ENCODE data around the gene TCFL5.

TCFL5 gene

GRCh38 chr20:62822788-62823651 lies 38.6 kb downstream of the TCFL5 start:
- peak; percentile 72 to 86 (median 78) for DNase-seq
- Histone ChIP-seq H3K9me3 (ENCODE audit: control extremely low read depth in 1 of 5, control insufficient read depth in 4 of 5, insufficient read depth in 2 of 5, low read depth in 1 of 5, low read length in 4 of 5) (no peaks in the 10 kb centered on the region), H3K4me3 (ENCODE audit: control insufficient read depth in 1 of 7, extremely low read depth in 1 of 7, insufficient read depth in 4 of 7, low read depth in 2 of 7, low read length in 6 of 7) (no peak overlapping the region), H3K4me1 (ENCODE audit: control extremely low read depth in 1 of 4, control insufficient read depth in 4 of 4, insufficient read depth in 4 of 4, low read length in 3 of 4) (peaks cover 0 to 39% (median 19%) of the 10 kb centered on the region in 4 experiments), H3K27me3 (replicated peaks in 2 of 5; ENCODE audit: control insufficient read depth in 4 of 5, insufficient read depth in 5 of 5, low read length in 4 of 5) (peaks cover 0 to 11% (median 7%) of the 10 kb centered on the region in 5 experiments), H3K36me3 (ENCODE audit: control insufficient read depth in 4 of 4, insufficient read depth in 4 of 4, low read length in 3 of 4) (no peaks in the 10 kb centered on the region), H3K27ac (ENCODE audit: insufficient read depth in 1 of 2, low read depth in 1 of 2, low read length in 2 of 2, poor library complexity in 1 of 2, severe bottlenecking in 2 of 2) (no peak overlapping the region)
- POLR2A ChIA-PET: no interaction called here
- WGBS (ENCODE audit: insufficient coverage): 83% methylated on average over 21 of the region's 24 CpGs
- CTCF ChIA-PET: interaction anchor here (0.8 to 2.0 kb wide), 12 partner anchors 9 to 81 kb away, joined by 3 to 10 read pairs (median 4); partner anchors contain the start of gene TCFL5

- Histone ChIP-seq H3K4me1 (ENCODE audit: control extremely low read depth in 1 of 4, control insufficient read depth in 4 of 4, insufficient read depth in 4 of 4, low read length in 3 of 4) (peaks cover 0 to 41% (median 19%) of the 10 kb centered on the region in 4 experiments), H3K4me3 (ENCODE audit: control insufficient read depth in 1 of 7, extremely low read depth in 1 of 7, insufficient read depth in 4 of 7, low read depth in 2 of 7, low read length in 6 of 7) (no peak overlapping the region), H3K27ac (ENCODE audit: insufficient read depth in 1 of 2, low read depth in 1 of 2, low read length in 2 of 2, poor library complexity in 1 of 2, severe bottlenecking in 2 of 2) (no peak overlapping the region), H3K27me3 (replicated peaks in 2 of 5; ENCODE audit: control insufficient read depth in 4 of 5, insufficient read depth in 5 of 5, low read length in 4 of 5) (peaks cover 0 to 18% (median 13%) of the 10 kb centered on the region in 5 experiments), H3K36me3 (ENCODE audit: control insufficient read depth in 4 of 4, insufficient read depth in 4 of 4, low read length in 3 of 4) (no peaks in the 10 kb centered on the region), H3K9me3 (ENCODE audit: control extremely low read depth in 1 of 5, control insufficient read depth in 4 of 5, insufficient read depth in 2 of 5, low read depth in 1 of 5, low read length in 4 of 5) (no peaks in the 10 kb centered on the region)
- DNase-seq: no peak
- 77% methylated on average over 3 of the region's 7 CpGs for WGBS (ENCODE audit: insufficient coverage)
- CTCF ChIA-PET: interaction anchor here (0.8 to 2.0 kb wide), 10 partner anchors 9 to 82 kb away, joined by 3 to 10 read pairs (median 4); no protein-coding TSS in a partner anchor
- POLR2A ChIA-PET: no interaction called here
Observed at GRCh38 chr20:62822239-62822787, 39.3 kb downstream of the TCFL5 start.

DNA sequence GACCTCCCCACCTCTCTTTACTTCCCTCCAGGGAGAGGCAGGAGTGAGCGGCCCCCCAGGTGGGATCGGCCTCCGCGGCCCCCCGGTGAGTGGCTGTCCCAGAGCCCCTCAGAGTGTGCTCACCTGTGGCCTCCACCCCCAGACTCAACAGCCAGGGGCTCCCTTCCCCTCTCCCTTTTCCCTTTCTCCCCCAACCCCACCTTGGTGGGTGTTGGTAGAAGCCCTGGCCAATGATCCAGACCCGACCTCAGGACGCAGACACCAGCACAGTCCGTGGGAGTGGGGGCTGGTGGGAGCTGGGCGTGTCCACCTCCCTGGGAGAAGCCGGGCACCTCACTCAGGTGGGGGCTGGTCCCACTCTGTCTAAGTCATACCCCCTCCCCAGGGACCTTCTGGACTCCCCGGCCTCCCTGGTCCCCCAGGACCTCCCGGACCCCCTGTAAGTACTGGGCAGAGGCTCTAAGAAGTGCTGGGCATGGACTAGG lies 39.9 kb downstream of the TCFL5 start:
- H3K9me3 ChIP-seq (ENCODE audit: control extremely low read depth in 1 of 5, control insufficient read depth in 4 of 5, insufficient read depth in 2 of 5, low read depth in 1 of 5, low read length in 4 of 5): no peaks in the 10 kb centered on the region
- H3K27me3 ChIP-seq (replicated peaks in 2 of 5; ENCODE audit: control insufficient read depth in 4 of 5, insufficient read depth in 5 of 5, low read length in 4 of 5): peaks cover 0 to 23% (median 16%) of the 10 kb centered on the region in 5 experiments
- H3K36me3 ChIP-seq (ENCODE audit: control insufficient read depth in 4 of 4, insufficient read depth in 4 of 4, low read length in 3 of 4): no peaks in the 10 kb centered on the region
- ChIA-PET CTCF (interaction anchor here (1.9 to 2.0 kb wide), 2 partner anchors 10 to 24 kb away, joined by 5 to 10 read pairs; no protein-coding TSS in a partner anchor), POLR2A (no interaction called here)
- no peak overlapping the region for H3K27ac ChIP-seq (ENCODE audit: insufficient read depth in 1 of 2, low read depth in 1 of 2, low read length in 2 of 2, poor library complexity in 1 of 2, severe bottlenecking in 2 of 2)
- 100% methylated on average over 2 of the region's 12 CpGs for WGBS (ENCODE audit: insufficient coverage)
- peaks cover 0 to 44% (median 20%) of the 10 kb centered on the region in 4 experiments for H3K4me1 ChIP-seq (ENCODE audit: control extremely low read depth in 1 of 4, control insufficient read depth in 4 of 4, insufficient read depth in 4 of 4, low read length in 3 of 4)
- no peak overlapping the region for H3K4me3 ChIP-seq (ENCODE audit: control insufficient read depth in 1 of 7, extremely low read depth in 1 of 7, insufficient read depth in 4 of 7, low read depth in 2 of 7, low read length in 6 of 7)
- DNase-seq: no peak

- ChIA-PET POLR2A (no interaction called here), CTCF (interaction anchor here (0.6 to 0.7 kb wide), 2 partner anchors 13 to 18 kb away, joined by 3 to 4 read pairs; no protein-coding TSS in a partner anchor)
- no peaks in the 10 kb centered on the region for H3K36me3 ChIP-seq (ENCODE audit: control insufficient read depth in 4 of 4, insufficient read depth in 4 of 4, low read length in 3 of 4)
- H3K27me3 ChIP-seq (replicated peaks in 2 of 5; ENCODE audit: control insufficient read depth in 4 of 5, insufficient read depth in 5 of 5, low read length in 4 of 5): peaks cover 0 to 28% (median 16%) of the 10 kb centered on the region in 5 experiments
- DNase-seq: no peak
- no peaks in the 10 kb centered on the region for H3K9me3 ChIP-seq (ENCODE audit: control extremely low read depth in 1 of 5, control insufficient read depth in 4 of 5, insufficient read depth in 2 of 5, low read depth in 1 of 5, low read length in 4 of 5)
- no peak overlapping the region for H3K27ac ChIP-seq (ENCODE audit: insufficient read depth in 1 of 2, low read depth in 1 of 2, low read length in 2 of 2, poor library complexity in 1 of 2, severe bottlenecking in 2 of 2)
- H3K4me3 ChIP-seq (ENCODE audit: control insufficient read depth in 1 of 7, extremely low read depth in 1 of 7, insufficient read depth in 4 of 7, low read depth in 2 of 7, low read length in 6 of 7): no peak overlapping the region
- WGBS (ENCODE audit: insufficient coverage): 95% methylated on average over 17 of the region's 19 CpGs
- H3K4me1 ChIP-seq (ENCODE audit: control extremely low read depth in 1 of 4, control insufficient read depth in 4 of 4, insufficient read depth in 4 of 4, low read length in 3 of 4): peaks cover 0 to 50% (median 25%) of the 10 kb centered on the region in 4 experiments
Observed at GRCh38 chr20:62820962-62821725, 40.5 kb downstream of the TCFL5 start.

- peaks cover 0 to 35% (median 22%) of the 10 kb centered on the region in 5 experiments for H3K27me3 ChIP-seq (replicated peaks in 2 of 5; ENCODE audit: control insufficient read depth in 4 of 5, insufficient read depth in 5 of 5, low read length in 4 of 5)
Observed at GRCh38 chr20:62820208-62820961, 41.2 kb downstream of the TCFL5 start.

GRCh38 chr20:62819494-62820174 lies 42.0 kb downstream of the TCFL5 start:
- peaks cover 0 to 43% (median 23%) of the 10 kb centered on the region in 5 experiments for H3K27me3 ChIP-seq (replicated peaks in 2 of 5; ENCODE audit: control insufficient read depth in 4 of 5, insufficient read depth in 5 of 5, low read length in 4 of 5)
- H3K9me3 ChIP-seq (ENCODE audit: control extremely low read depth in 1 of 5, control insufficient read depth in 4 of 5, insufficient read depth in 2 of 5, low read depth in 1 of 5, low read length in 4 of 5): no peaks in the 10 kb centered on the region
- DNase-seq: no peak
- WGBS (ENCODE audit: insufficient coverage): 89% methylated on average over 16 of the region's 16 CpGs
- POLR2A ChIA-PET: no interaction called here
- no peak overlapping the region for H3K4me3 ChIP-seq (ENCODE audit: control insufficient read depth in 1 of 7, extremely low read depth in 1 of 7, insufficient read depth in 4 of 7, low read depth in 2 of 7, low read length in 6 of 7)
- CTCF ChIA-PET: interaction anchor here (1.4 kb wide), 1 partner anchor 17 kb away, joined by 3 read pairs; no protein-coding TSS in a partner anchor
- H3K27ac ChIP-seq (ENCODE audit: insufficient read depth in 1 of 2, low read depth in 1 of 2, low read length in 2 of 2, poor library complexity in 1 of 2, severe bottlenecking in 2 of 2): no peak overlapping the region
- peaks cover 0 to 50% (median 29%) of the 10 kb centered on the region in 4 experiments for H3K4me1 ChIP-seq (ENCODE audit: control extremely low read depth in 1 of 4, control insufficient read depth in 4 of 4, insufficient read depth in 4 of 4, low read length in 3 of 4)
- no peaks in the 10 kb centered on the region for H3K36me3 ChIP-seq (ENCODE audit: control insufficient read depth in 4 of 4, insufficient read depth in 4 of 4, low read length in 3 of 4)

More at GRCh38 chr20:62820208-62820961, 41.2 kb downstream of the TCFL5 start:
- Histone ChIP-seq H3K36me3 (ENCODE audit: control insufficient read depth in 4 of 4, insufficient read depth in 4 of 4, low read length in 3 of 4) (no peaks in the 10 kb centered on the region), H3K27ac (ENCODE audit: insufficient read depth in 1 of 2, low read depth in 1 of 2, low read length in 2 of 2, poor library complexity in 1 of 2, severe bottlenecking in 2 of 2) (no peak overlapping the region), H3K9me3 (ENCODE audit: control extremely low read depth in 1 of 5, control insufficient read depth in 4 of 5, insufficient read depth in 2 of 5, low read depth in 1 of 5, low read length in 4 of 5) (no peaks in the 10 kb centered on the region), H3K4me3 (ENCODE audit: control insufficient read depth in 1 of 7, extremely low read depth in 1 of 7, insufficient read depth in 4 of 7, low read depth in 2 of 7, low read length in 6 of 7) (no peak overlapping the region), H3K4me1 (ENCODE audit: control extremely low read depth in 1 of 4, control insufficient read depth in 4 of 4, insufficient read depth in 4 of 4, low read length in 3 of 4) (peaks cover 0 to 55% (median 30%) of the 10 kb centered on the region in 4 experiments)
- 94% methylated on average over 21 of the region's 23 CpGs for WGBS (ENCODE audit: insufficient coverage)
- ChIA-PET CTCF (interaction anchor here (0.6 to 1.4 kb wide), 3 partner anchors 12 to 19 kb away, joined by 3 to 4 read pairs (median 3); no protein-coding TSS in a partner anchor), POLR2A (no interaction called here)
- no peak for DNase-seq

All from common myeloid progenitor, CD34-positive (primary cell).